OCI-LY1 (cell line): ENCODE data around the gene SLC25A29.
A peak's percentile ranks its signal among the peaks of the same experiment; 100 is the strongest.
"Not testable (repeated sequence)": the region's sequence is repeated elsewhere in the genome, so short reads cannot be mapped to it uniquely, and the experiment has no call there.

Experiments
- H2AFZ ChIP-seq: fragments of 200-600 bp; sonication (generic), shearing (Covaris generic); 2 replicates; pipeline ENCODE4 v1.6.0; 2014; ENCODE audit warnings: antibody characterized with exemption, mild to moderate bottlenecking, low read length
- H3F3A ChIP-seq: fragments of 200-600 bp; sonication (generic), shearing (Covaris generic); 2 replicates; pipeline ENCODE4 v1.6.0; 2014; ENCODE audit warnings: mild to moderate bottlenecking, antibody characterized with exemption, low read length, moderate library complexity; ENCODE audit not compliant: insufficient read depth
- H3K27ac ChIP-seq: fragments of 200-600 bp; sonication (generic); 2 replicates; pipeline ENCODE4 v1.5.1; 2014; ENCODE audit warnings: low read length, mixed run types, mild to moderate bottlenecking, low read depth; ENCODE audit not compliant: poor library complexity, severe bottlenecking
- H3K27me3 ChIP-seq: fragments of 200-600 bp; sonication (generic); 2 replicates; pipeline ENCODE4 v1.6.0; 2014; ENCODE audit warnings: antibody characterized with exemption, mild to moderate bottlenecking, low read length, moderate library complexity; ENCODE audit not compliant: insufficient read depth
- H3K36me3 ChIP-seq: fragments of 200-600 bp; sonication (generic); 2 replicates; pipeline ENCODE4 v1.6.1; 2014; ENCODE audit warnings: mild to moderate bottlenecking, antibody characterized with exemption, low read length, moderate library complexity, mixed read lengths; ENCODE audit not compliant: insufficient read depth
- H3K4me1 ChIP-seq: fragments of 200-600 bp; sonication (generic); 2 replicates; pipeline ENCODE4 v1.5.1; 2014; ENCODE audit warnings: mild to moderate bottlenecking, low read length, moderate library complexity; ENCODE audit not compliant: insufficient read depth, severe bottlenecking
- H3K4me2 ChIP-seq: fragments of 200-600 bp; sonication (generic), shearing (Covaris generic); 2 replicates; pipeline ENCODE4 v1.6.1; 2014; ENCODE audit warnings: low read length
- H3K4me3 ChIP-seq: fragments of 200-600 bp; sonication (generic); 2 replicates; pipeline ENCODE4 v1.5.1; 2014; ENCODE audit warnings: low read length, low read depth, mild to moderate bottlenecking, mixed read lengths; ENCODE audit not compliant: poor library complexity, severe bottlenecking
- H3K79me2 ChIP-seq: fragments of 200-600 bp; shearing (Covaris generic); 2 replicates; pipeline ENCODE4 v1.6.1; 2016; ENCODE audit warnings: mixed run types, low read length, mixed read lengths; ENCODE audit not compliant: insufficient read depth
- H3K9ac ChIP-seq: fragments of 200-600 bp; sonication (generic), shearing (Covaris generic); 2 replicates; pipeline ENCODE4 v1.6.1; 2014; ENCODE audit warnings: mild to moderate bottlenecking, low read length, mixed read lengths
- H3K9me2 ChIP-seq: fragments of 200-600 bp; sonication (generic), shearing (Covaris generic); 2 replicates; pipeline ENCODE4 v1.6.1; 2014; ENCODE audit warnings: low read depth, mild to moderate bottlenecking, low read length, mixed read lengths
- H3K9me3 ChIP-seq: fragments of 200-600 bp; shearing (Covaris generic); 2 replicates; pipeline ENCODE4 v1.6.1; 2014; ENCODE audit warnings: low read length, mixed read lengths
- H4K20me1 ChIP-seq: fragments of 200-600 bp; sonication (generic), shearing (Covaris generic); 2 replicates; pipeline ENCODE4 v1.6.0; 2016; ENCODE audit warnings: mild to moderate bottlenecking, low read length; ENCODE audit not compliant: insufficient read depth
- EZH2 ChIP-seq: fragments of 200-600 bp; sonication (generic), shearing (Covaris generic); IDR thresholded peaks from 2 replicates; pipeline ENCODE4 v1.8.0; 2017; ENCODE audit warnings: borderline replicate concordance, mixed run types, mild to moderate bottlenecking, antibody characterized with exemption, low read length, moderate library complexity, mixed read lengths
- TF ChIP-seq, protein P1 (sequence below): fragments of 200-600 bp; sonication (generic), shearing (Covaris generic); IDR thresholded peaks from 2 replicates; pipeline ENCODE4 v1.5.1; 2017; ENCODE audit warnings: mild to moderate bottlenecking, antibody characterized with exemption, low read length, moderate library complexity, mixed read lengths

Gene SLC25A29

DNA sequence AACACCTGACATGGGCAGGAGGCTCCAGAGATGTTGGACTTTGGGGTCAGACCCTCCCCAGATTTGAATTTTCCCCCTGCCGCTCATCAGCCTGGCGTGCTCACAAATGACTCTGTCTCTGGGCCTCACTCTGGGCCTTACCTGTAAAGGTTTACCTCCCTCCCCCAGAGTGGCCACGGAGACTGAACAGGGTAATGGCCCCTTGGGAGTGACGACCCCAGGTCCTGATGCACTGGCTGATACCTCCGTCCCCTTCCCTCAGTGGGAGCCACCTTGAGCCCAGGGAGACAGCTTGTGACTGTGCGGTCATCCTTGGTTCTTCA, 7.0 kb downstream of the SLC25A29 start:
- TF ChIP-seq, protein P1, sequence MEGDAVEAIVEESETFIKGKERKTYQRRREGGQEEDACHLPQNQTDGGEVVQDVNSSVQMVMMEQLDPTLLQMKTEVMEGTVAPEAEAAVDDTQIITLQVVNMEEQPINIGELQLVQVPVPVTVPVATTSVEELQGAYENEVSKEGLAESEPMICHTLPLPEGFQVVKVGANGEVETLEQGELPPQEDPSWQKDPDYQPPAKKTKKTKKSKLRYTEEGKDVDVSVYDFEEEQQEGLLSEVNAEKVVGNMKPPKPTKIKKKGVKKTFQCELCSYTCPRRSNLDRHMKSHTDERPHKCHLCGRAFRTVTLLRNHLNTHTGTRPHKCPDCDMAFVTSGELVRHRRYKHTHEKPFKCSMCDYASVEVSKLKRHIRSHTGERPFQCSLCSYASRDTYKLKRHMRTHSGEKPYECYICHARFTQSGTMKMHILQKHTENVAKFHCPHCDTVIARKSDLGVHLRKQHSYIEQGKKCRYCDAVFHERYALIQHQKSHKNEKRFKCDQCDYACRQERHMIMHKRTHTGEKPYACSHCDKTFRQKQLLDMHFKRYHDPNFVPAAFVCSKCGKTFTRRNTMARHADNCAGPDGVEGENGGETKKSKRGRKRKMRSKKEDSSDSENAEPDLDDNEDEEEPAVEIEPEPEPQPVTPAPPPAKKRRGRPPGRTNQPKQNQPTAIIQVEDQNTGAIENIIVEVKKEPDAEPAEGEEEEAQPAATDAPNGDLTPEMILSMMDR, result no peak
- no peak for TF ChIP-seq EZH2
- no peak overlapping the region for H2AFZ ChIP-seq
- no peaks in the 10 kb centered on the region for H3K36me3 ChIP-seq
- H3K9ac ChIP-seq, result no peak overlapping the region
- no peaks in the 10 kb centered on the region for H3K9me3 ChIP-seq
- no peak overlapping the region for H3K4me2 ChIP-seq
- no peaks in the 10 kb centered on the region for H3K9me2 ChIP-seq
- H4K20me1 ChIP-seq, result no peaks in the 10 kb centered on the region
- H3F3A ChIP-seq, result no peaks in the 10 kb centered on the region
- peaks cover 14% of the 10 kb centered on the region for H3K4me1 ChIP-seq
- H3K79me2 ChIP-seq, result no peaks in the 10 kb centered on the region
- no peak overlapping the region for H3K4me3 ChIP-seq
- peaks cover 5% of the 10 kb centered on the region; the same call in 1 of the 2 replicates for H3K27me3 ChIP-seq
- H3K27ac ChIP-seq, result no peak overlapping the region

DNA sequence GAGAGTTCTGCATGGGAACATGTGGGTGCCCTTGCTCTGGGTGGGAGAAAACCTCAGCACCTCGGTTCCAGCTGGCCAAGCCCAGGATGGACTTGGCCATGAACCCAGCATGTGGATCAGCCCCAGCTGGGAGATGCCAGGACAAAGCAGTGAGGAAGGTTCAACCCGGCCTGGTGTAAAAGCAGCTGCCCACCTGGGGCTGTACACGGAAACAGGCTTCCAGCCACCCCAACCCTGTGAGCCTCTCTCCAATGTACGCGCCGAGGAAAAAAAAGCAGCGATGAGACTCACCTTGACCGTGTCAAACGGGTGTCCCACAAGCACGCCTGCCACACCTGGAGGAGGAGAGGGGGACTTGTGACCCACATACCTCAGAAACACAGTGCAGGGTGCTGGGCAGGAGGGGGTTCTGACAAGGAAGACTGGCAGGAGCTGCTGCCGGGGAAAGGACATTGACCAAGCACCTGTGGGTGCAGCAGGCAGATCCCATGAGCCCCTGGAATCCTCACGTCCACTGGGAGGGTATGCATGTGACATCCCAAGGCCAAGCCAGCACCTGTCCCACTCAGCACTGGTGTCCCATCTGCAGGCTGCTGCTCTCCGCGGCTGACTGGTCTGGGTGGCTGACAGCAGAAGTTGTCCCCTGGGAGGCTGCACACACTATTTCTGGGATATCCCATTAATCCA, 7.5 kb downstream of the SLC25A29 start:
- no peaks in the 10 kb centered on the region for H3F3A ChIP-seq
- H3K9me3 ChIP-seq, result no peaks in the 10 kb centered on the region
- H3K4me3 ChIP-seq, result no peak overlapping the region
- no peak overlapping the region for H3K27ac ChIP-seq
- no peaks in the 10 kb centered on the region for H4K20me1 ChIP-seq
- peaks cover 5% of the 10 kb centered on the region; the same call in 1 of the 2 replicates for H3K27me3 ChIP-seq
- H3K79me2 ChIP-seq, result no peaks in the 10 kb centered on the region
- H3K4me1 ChIP-seq, result peaks cover 14% of the 10 kb centered on the region
- H3K9ac ChIP-seq, result no peak overlapping the region
- TF ChIP-seq, protein P1, result no peak
- no peak for TF ChIP-seq EZH2
- H3K36me3 ChIP-seq, result no peaks in the 10 kb centered on the region
- no peaks in the 10 kb centered on the region for H3K9me2 ChIP-seq
- no peak overlapping the region for H2AFZ ChIP-seq
- H3K4me2 ChIP-seq, result no peak overlapping the region

DNA sequence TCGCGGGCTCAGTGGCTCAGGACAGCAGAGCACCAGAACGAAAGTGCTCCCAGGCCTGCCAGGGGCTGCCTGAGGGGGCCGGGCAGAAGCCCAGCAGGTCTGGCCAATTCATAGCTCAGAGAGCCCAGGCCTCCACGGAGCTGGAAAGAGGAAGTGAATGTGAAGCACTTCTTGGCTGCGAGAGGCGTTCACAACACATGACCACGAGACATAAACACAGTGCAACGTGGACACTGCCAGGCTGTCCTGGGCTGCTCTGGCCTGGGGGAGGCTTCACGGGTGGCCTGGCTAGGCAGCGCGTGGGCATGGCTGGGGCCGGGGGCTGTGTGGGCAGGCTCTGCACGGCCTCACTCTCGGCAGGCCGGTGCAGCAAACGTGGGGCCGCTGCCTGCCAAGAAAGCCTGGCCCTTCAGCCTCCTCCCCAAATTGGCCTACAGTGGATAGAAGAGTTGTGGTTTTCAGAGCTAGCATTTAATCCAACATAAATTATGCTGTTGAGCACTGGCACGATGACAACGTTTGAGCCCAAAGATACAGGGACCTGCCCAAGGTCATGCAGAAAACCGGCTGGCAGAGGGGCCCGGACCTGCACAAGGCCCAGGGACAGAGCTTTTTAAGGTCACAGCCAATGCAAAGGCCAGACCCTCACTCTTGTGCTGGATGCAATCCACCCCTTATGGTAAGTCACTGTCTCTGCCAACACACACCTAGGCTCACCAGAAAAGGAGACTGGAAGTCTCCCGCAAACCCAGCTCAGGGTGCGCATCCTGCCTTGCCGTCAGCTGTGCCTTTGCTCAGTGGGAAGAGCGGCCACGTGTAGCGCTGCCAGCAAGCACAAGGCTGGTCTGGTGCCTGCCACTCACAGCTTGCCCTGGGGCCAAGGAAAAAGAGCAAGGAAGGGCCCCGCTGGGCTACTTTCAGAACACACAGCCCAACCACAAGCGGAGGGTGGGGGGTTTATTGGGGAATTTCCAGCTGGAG, 8.6 kb downstream of the SLC25A29 start:
- H3K79me2 ChIP-seq, result no peaks in the 10 kb centered on the region
- H4K20me1 ChIP-seq, result no peaks in the 10 kb centered on the region
- peaks cover 5% of the 10 kb centered on the region; the same call in 1 of the 2 replicates for H3K27me3 ChIP-seq
- peak overlapping the region; percentile 28; the same call in 1 of the 2 replicates for H3K4me2 ChIP-seq
- no peaks in the 10 kb centered on the region for H3K9me2 ChIP-seq
- H3K9ac ChIP-seq, result no peak overlapping the region; the same call in 1 of the 2 replicates
- H3K9me3 ChIP-seq, result no peaks in the 10 kb centered on the region
- H3K4me1 ChIP-seq, result peaks cover 14% of the 10 kb centered on the region
- H3F3A ChIP-seq, result no peaks in the 10 kb centered on the region
- no peak overlapping the region for H3K4me3 ChIP-seq
- no peak overlapping the region for H3K27ac ChIP-seq
- no peaks in the 10 kb centered on the region for H3K36me3 ChIP-seq
- TF ChIP-seq EZH2, result no peak
- TF ChIP-seq, protein P1, result no peak
- H2AFZ ChIP-seq, result no peak overlapping the region

DNA sequence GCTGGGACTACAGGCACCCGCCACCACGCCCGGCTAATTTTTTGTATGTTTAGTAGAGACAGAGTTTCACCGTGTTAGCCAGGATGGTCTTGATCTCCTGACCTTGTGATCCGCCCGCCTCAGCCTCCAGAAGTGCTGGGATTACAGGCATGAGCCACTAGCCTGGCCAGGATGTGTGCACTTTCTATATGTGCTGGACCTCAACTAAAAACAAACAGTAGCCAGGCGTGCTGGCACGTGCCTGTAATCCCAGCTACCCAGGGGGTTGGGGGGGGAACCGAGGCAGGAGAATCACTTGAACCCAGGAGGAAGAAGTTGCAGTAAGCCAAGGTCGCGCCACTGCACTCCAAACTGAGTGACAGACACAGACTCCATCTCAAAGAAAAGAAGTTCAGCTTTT, 9.5 kb downstream of the SLC25A29 start:
- not testable (repeated sequence) for H3K36me3 ChIP-seq, H3K27ac ChIP-seq, H3K79me2 ChIP-seq, H3K9me2 ChIP-seq, H3F3A ChIP-seq, H3K4me3 ChIP-seq, H3K9ac ChIP-seq, H3K27me3 ChIP-seq, H3K9me3 ChIP-seq, H4K20me1 ChIP-seq, H2AFZ ChIP-seq
- Histone ChIP-seq H3K4me1 (peaks cover 14% of the 10 kb centered on the region), H3K4me2 (peak overlapping the region; percentile 28; the same call in 1 of the 2 replicates)
